ENCODE data around the gene CENPX.

CENPX gene

DNA sequence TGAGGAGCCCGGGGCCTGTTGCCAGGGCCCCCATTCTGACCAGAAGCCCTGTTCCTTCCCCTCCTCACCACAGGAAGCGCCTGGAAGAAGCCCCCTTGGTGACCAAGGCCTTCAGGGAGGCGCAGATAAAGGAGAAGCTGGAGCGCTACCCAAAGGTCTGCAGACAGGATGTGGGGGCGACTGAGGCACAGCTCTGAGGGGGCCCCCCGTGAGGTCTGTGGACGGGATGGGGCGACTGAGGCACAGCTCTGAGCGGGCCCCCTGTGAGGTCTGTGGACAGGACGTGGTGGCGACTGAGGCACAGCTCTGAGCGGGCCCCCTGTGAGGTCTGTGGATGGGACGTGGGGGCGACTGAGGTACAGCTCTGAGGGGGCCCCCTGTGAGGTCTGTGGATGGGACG, 13.3 kb downstream of the CENPX start:
- no peak for DNase-seq

DNA sequence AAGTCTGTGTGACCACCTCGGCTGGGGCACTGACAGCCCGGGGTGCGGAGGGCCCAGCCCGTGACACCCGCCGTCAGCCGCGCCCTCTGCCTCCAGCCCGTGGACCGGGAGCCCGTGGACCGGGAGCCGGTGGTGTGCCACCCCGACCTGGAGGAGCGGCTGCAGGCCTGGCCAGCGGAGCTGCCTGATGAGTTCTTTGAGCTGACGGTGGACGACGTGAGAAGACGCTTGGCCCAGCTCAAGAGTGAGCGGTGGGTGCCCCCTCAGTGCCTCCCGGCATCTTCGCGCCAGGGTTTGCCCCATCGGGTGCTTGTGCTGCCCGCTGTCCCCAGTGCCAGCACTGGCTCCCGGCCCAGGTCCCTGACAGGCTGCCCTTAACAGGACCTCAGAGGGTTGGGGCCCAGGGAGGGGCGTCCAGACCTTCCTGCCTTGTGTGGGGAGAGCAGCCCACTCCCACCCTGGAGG, 13.7 kb downstream of the CENPX start:
- no peak for DNase-seq

DNA sequence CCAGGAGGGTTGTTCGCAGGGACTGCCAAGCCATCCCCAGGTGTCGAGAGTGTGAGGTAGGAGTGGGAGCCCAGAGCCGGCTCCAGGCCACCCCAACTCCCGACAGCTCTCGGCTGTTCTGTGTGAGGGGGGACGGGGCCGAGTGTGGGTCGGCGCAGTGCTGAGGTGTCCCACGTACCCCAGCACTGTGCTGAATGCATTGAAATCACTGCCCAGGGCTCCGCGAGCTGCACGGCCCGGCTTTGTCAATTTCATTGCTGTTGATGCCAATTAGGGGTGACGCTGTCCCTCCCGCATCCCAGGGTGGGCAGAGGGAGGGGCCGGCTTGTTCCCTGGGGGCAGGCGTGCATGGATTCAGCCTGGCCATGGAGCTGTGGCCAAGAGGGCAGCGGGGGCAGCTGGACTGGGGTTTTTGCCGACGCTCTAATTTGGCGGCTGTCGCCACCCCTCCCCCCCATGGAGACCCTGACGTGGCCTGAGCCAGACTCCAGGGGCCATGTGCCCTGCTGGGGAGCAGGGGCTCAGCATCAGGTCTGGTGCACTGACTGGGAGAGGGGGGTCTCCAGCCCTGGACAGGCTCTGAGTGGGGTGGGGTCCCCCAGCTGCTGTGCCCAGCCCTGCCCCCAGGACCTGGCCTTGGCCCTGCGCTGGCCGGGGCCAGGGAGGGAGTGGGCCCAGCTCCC, 14.3 kb downstream of the CENPX start:
- DNase-seq, result no peak

DNA sequence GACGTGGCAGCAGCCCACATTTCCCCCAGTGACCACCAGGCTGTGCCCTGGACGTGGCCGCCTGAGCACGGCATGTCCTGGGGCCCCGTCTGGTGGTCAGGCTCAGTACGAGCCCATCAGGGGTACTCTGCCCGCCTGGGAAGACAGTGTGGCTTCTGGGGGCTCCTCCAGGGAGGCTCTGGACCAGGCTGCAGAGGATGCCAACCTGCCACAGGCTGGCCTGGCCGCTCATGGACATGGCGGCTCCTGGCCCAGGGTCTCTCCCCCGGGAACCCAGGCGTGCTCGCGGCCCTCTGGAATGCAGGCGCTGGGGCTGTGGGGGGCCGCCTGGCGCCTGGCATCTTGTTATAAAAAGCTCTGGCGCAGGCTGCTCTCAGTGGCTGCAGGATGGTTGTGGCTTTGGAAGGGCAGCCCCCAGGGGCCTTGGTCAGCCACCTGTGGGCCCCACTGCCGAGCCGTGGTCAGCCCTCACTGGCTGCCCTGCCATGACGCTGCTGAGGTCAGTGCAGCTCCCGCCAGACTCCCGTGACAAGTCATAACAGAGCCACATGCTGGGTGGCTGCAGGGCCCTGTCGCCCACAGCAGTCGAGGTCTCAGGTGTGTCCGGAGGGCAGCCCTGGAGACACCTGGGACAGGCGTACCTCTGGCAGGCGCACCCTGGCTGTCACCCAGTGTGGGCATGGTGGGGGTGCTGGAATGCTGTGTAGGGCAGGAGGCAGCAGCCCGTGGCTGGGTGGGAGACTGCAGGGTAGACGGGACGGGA, 15.0 kb downstream of the CENPX start:
- no peak for DNase-seq

DNA sequence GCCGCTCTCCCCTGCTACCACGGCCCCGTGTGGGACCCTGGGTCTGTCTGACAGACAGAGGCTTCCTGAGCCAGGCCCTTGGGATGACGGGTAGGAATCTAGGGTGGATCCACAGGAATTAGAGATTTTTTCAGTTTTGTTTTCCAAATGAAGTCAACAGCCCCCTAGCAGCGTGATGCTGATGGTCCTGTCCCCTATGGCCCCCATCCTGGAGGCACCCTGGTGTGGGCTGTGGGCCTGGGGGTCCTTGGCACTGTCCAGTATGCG, 15.5 kb downstream of the CENPX start:
- DNase-seq, result no peak

DNA sequence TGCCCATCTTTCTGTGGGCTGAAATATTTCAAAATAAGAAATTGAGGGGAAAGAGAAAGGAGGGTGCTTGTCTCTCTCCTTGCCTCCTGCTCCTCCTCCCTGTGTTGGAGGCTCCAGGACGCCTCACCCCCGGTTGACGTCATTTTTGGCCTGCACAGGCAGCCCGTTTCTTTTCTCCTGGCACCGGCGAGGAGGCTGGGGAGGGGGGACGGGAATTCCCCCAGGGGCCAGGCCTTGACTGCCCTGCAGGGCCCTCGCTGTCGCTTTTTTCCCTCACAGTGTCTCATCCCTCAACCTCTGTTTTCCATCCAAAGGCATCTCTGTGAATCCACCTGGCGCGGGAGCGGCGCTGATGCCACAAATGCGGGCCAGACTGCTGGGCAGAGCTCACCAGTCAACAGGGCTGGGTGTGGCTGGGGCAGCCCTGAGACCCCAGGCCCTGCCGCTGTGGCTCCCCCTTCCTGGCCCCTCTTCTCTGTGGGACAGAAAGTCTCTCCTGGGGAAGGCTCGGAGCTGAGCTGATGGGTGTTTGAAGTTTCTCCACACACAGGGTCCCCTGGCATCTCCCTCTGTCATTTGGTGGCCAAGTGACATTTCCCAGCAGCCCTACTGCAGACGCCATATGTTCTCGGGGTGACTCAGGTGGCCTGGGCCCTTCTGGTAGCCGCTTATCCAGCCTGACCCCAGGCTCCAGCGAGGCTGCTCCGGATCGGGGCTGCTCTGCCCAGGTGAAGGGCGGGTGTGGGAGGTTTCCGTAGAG, 16.0 kb downstream of the CENPX start:
- DNase-seq, result no peak

DNA sequence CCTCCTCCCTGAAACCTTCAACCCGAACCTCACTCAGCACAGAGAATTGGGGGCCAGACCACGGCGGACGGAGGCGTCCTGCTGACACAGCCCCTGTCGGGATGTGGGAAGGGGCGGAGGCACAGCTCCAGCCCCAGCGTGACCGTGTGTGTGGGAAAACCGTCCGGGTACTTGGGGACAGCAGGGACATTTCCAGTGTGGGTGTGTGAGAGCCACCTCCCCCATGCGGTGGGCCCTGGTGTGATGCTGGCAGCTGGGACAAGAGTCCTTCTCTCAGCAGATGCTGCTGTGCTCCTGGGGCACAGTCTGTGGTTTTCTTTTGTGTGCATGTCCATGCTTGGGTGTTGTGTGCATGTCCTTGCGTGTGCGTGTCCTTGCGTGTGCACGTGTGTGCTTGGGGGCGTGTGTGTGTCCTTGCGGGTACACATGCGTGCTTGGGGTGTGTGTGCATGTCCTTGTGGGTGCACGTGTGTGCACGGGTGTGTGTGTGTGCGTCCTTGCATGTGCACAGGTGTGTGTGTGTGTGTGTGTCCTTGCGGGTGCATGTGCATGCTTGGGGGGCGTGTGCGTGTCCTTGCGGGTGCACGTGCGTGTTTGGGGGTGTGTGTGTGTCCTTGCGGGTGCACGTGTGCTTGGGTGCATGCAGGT, 16.9 kb downstream of the CENPX start:
- no peak for DNase-seq

DNA sequence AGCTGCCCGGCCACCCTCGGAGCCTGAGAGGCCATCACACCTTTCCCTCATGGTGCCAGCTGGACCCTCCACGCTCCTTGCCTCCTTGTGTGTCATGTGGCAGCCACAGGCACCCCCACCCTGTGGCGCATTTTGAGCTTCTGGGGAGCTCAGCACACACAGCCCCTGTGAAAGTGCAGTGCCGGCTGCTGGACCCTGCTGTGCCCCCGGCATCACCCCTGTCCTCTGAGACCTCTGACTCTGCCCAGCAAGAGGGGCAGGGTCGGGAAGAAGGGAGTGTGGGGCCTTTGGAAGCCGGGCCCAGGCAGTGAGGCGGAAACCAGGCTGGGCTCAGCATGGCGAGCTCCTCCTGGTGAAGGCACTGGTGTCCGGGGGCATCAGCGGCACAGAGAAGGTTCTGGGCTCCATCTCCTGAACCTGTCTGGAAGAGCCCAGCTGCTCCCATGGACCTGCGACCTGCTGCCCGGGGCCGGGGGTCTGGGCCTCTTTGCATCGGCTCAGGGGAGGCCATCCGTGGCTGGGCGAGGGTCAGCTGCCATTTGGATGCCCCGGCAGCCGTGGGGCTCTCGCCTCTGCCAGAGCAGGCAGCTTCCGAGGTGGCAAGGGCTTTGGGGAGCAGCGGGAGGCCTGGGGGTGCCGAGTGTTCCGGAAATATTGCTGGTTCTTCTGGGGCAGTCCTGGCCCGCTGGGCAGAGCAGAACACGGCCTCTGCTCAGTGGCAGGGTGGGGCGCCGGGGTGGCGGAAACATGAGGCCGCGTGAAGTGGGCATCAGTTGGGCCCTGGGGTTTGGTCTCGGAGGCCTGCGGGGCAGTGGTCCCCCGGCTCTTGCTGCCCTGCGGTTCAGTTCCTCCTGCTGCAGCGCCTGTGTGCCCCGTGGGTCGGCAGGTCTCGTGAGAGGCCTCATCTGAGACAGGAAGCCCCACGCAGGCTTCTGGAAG, 17.9 kb downstream of the CENPX start:
- no peak for DNase-seq

DNA sequence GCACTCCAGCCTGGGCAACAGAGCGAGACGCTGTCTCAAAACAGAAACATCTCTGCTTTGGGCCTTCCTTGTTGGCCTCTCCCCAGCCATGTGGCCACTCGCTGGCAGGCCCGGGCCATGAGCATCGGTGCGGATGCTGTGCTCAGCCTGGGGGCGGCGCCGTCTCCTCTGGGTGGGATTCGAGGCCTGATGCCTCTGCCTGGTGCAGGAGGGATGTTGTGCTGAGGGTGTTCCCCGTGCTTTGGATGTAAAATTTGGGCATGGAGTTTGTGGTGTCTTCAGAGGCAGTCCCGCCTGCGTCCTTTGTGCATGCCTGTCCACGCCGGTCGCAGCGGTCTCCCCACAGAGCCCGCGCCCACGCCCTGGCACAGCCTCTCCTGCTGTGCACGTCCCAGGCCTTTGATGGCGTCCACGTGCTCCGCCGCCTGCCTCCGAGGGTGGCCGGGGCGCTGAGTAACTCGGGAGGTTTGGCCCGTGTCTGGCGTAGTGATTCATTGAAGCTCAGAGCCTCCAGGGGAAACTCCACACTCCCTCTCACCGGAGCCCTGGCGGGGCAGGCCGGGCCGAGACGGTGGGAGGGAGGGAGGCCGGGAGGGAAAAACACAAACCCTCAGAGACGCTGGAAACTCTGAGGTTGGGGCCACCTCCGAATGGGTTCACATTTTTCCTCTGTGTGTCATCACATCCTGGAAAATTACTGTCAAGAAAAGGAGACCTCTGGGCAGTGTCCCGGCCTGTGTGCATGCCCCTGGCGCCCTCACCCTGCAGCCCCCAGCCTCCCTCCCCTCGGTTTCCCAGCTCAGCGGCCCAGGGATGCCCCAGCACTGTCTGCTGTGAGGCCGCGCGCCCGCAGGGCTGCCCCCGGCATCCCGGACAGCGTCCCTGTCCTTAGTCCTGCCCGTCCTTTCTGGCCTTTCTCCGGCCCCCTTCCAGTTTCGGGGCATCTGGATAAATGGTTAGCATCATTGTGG, 19.0 kb downstream of the CENPX start:
- no peak for DNase-seq

DNA sequence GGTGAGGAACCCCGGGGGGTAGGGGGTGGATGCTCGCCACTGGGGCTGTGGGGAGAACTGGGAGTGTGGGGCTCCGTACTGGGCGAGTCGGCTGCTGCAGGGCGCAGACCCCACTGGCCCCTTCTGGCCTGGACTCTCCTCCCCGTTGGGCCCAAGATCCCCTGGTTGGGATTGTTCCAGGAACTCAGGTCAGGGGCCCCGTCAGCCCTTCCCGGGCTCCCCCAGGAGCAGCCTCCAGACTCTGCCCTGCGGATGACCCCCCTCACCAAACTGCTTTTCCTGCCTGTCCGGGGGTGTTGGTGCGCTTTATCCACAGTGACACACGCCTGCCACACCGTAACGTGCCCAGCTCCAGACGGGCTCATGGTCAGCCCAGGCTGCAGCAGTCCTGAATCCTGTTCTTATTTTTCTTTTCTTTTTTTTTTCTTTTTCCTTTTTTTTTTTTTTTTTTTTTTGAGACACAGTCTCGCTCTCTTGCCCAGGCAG, 21.1 kb downstream of the CENPX start:
- DNase-seq, result no peak

DNA sequence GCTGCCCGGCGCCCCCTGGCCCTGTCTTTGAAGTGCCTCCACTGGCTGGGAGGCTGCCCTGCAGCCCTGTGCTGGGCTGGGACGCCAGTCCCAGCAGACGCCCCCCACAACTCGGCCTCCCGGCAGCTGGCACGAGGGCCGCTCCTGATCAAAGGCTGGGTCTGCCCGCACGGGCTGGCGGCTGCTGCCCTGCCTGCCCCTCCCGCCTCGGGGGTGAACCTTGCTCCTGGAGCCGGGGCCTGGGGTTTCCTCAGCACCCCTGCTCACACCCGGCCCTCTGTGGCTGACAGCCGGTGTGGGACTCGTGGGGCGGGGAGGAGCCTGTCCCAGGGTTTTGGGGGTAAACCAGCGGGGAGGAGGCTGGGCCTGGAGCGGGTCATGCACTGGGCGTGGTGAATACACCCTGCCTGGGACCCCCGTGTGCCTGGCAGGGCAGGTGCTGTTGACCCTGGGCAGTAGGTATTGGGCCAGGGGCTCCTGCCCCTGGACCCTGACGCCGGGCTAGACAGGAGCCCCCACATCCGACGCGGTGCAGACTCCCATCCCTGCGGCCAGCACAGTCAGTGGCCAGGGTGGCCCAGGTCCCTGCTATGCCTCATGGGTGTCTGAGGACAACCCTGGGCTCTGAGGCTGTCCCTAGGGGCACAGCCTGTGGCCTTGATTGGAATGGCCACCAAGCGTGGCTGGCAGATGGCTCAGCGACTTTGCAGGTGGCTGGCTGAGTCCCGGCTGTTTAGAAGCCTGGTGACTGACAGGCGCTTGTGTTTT, 21.7 kb downstream of the CENPX start:
- DNase-seq, result no peak

DNA sequence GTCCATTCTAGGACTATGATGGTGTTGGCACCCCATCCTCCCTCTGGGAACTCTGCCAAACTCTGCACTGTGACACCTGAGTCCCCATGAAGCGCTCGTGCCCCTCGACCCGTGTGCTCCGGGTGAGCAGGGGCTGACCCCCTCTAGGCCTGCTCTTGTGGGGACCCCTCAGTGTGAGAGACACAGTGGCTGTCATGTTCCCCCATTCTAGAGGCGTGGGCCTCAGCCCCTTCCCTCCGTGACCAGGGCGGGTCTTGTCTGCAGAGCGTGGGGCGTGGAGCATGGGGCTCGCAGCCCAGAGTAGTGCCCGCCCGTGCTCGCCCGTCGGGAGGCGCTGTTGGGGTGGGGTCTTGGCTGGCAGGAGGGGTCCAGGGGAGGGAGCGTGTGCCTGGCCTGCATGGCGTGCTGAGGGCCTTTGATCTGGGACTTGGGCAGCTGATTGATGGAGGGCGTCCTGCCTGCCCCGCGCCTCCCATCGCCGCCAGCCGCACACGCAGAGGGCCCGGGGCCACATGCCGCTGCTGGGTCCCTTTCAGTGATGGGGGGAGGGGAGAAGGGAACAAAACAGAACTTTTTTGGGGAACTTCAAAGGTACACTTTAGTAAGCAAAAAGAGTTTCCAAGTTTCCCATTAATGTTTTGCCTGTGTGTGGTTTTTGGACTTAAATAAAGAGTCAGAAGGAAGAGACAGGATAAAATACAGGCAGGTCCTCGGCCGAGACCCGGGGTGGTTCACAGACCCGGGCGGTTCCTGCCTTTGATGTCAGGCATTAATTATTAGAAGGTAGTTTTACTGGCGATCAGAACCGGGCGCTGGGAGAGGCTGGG, 22.5 kb downstream of the CENPX start:
- DNase-seq, result no peak

DNA sequence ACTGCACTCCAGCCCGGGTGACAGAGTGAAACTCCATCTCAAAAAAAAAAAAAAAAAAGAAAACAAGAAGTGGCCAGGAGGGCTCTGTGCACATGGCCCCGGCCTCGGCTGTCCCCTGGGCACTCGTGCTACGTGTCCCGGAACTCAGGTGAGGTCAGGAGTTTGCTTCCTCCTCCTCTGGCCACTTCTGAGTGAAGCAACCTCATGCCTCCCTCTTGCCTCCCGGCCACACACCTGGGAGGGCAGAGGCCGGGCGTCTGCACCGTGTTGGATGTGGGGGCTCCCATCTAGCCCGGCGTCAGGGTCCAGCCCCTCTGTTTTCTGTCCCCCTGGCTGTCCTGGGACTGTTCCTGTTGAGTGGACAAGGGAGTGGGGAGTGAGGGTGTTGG, 23.1 kb downstream of the CENPX start:
- DNase-seq, result no peak

DNA sequence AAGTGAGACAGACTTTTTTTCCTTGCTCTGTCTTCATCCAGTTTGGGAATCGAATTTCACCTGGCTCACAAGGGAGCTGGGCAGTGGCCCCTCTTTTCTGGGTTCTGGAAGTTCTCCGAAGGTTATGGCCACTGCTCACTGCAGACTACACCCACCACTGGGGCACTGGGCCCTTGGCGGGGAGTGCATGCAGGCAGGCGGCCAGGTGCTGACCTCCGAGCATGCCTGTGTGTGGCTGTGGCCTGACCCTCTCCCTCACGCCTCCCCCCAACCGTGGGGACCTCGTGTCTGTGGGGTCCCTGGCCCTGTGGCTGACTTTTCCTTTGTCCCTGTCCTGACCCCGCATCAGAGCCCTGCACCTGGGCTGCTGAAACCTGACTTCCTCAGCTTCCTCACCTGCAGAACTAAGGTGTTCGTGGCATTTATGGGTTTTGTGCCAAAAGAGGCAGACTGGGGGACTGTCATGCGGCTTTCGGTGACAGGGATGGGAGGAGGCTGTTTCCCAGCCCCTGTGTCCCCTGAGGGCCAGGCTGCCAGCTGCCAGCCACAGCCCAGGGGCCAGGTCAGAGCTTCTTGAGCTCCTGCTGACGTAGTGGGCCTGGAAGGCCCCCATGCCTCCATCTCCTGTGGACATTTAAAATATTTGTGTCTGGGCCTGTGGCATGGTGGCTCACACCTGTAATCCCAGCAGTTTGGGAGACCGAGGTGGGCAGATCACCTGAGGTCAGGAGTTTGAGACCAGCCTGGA, 23.8 kb downstream of the CENPX start:
- DNase-seq, result no peak

DNA sequence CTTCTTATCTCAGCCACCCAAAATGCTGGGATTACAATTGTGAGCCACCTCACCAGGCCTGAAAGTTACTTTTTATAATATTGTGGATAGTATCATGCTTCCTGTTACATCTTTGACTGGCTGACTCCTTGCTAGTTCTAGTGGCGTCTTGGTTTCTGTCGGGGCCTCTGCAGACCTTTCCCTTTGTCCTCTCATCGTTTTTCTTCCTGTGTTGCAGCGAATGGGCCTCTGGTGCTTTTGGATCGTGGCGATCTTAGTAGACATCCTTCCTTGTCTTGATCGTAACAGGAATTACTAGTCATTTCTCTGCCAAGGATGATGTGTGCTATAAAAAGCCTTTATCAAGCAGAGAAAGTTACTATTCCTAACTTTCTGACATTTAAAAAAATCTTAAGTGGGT, 24.5 kb downstream of the CENPX start:
- no peak for DNase-seq

DNA sequence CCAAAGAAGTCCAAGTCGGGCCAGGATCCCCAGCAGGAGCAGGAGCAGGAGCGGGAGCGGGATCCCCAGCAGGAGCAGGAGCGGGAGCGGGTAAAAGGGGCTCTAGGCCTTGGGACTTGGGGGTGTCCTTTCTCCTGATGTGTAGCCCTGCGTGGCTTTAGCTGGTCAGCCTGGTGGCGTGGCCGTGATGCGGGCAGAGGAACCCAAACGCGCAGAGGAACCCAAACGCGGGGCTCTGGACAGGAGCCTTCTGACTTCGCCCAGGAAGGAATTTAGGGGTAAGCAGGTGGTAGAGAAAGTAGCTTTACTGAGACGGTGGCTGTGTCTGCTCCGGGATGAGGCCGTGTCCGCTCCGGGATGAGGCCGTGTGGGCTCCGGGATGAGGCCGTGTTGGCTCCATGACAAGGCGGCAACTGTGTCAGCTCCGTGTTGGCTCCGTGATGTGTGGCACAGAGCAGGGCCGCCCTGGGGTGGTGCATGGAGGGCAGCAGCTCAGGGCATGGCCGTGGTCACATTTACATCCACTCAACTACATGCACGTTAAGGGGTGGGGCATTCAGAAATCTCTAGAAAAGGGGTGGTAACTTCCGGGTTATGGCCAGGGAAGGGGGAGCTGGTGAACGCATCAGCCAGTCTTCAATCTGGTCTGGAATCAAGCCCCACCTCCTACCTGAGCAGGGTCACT, 25.8 kb downstream of the CENPX start:
- DNase-seq, result no peak

DNA sequence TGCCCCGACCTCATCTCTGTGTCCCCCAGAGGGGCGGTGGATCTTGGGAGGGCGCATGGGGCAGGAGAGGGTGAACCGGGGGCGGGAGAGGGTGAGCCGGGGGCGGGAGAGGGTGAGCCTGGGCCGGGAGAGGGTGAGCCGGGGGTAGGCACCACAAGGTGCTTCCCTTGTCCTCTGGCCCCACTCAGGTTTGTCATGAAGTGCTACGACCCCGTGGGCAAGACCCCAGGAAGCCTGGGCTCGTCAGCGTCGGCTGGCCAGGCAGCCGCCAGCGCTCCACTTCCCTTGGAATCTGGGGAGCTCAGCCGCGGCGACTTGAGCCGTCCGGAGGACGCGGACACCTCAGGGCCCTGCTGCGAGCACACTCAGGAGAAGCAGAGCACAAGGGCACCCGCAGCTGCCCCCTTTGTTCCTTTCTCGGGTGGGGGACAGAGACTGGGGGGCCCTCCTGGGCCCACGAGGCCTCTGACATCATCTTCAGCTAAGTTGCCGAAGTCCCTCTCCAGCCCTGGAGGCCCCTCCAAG, 26.4 kb downstream of the CENPX start:
- DNase-seq, result no peak
